Mesenchymal stem cell (in vitro differentiated cells and primary cell): ENCODE results near the gene PHKA1. TPM values are rescaled to one million over a fixed set of nuclear protein-coding genes. Genes with fewer than 3 reads are reported as not detected.
"Not testable (repeated sequence)": the region's sequence is repeated elsewhere in the genome, so short reads cannot be mapped to it uniquely, and the experiment has no call there.

Experiments used
- DNase-seq: peaks from one replicate; pipeline ENCODE4 v3.0.0-alpha.2; 2013
- H2AFZ ChIP-seq: one replicate; pipeline ENCODE4 v1.6.1; 2013; ENCODE audit warnings: low read depth, mild to moderate bottlenecking, control low read depth, inconsistent platforms, low read length, moderate library complexity
- H2AK5ac ChIP-seq: 2 replicates; pipeline ENCODE4 v1.6.1; 2013; ENCODE audit warnings: low read length, moderate library complexity, mild to moderate bottlenecking, inconsistent platforms; ENCODE audit not compliant: severe bottlenecking
- H2BK120ac ChIP-seq: one replicate; pipeline ENCODE4 v1.6.1; 2013; ENCODE audit warnings: low read depth, mild to moderate bottlenecking, inconsistent platforms, low read length, moderate library complexity
- H2BK12ac ChIP-seq, 2 experiments: one replicate each; pipeline ENCODE4 v1.6.1; 2013; ENCODE audit warnings: inconsistent platforms in 2 of 2, low read length in 2 of 2, mild to moderate bottlenecking in 2 of 2, moderate library complexity in 2 of 2, control low read depth in 1 of 2
- H2BK15ac ChIP-seq: one replicate; pipeline ENCODE4 v1.6.1; 2013; ENCODE audit warnings: mild to moderate bottlenecking, low read depth, inconsistent platforms; ENCODE audit not compliant: poor library complexity, severe bottlenecking
- H2BK5ac ChIP-seq: 2 replicates; pipeline ENCODE4 v1.6.1; 2013; ENCODE audit warnings: low read depth, mild to moderate bottlenecking, low read length, control low read depth, inconsistent platforms; ENCODE audit not compliant: poor library complexity, severe bottlenecking
- H3K14ac ChIP-seq, 2 experiments: one replicate each; pipeline ENCODE4 v1.6.1; 2013; ENCODE audit warnings: inconsistent platforms in 2 of 2, low read length in 2 of 2, control low read depth in 1 of 2, mild to moderate bottlenecking in 1 of 2, moderate library complexity in 1 of 2
- H3K18ac ChIP-seq, 2 experiments: one replicate each; pipeline ENCODE4 v1.6.1; 2013; ENCODE audit warnings: inconsistent platforms in 2 of 2, low read length in 2 of 2, control low read depth in 1 of 2, low read depth in 1 of 2, mild to moderate bottlenecking in 1 of 2
- H3K23ac ChIP-seq, 2 experiments: one replicate each; pipeline ENCODE4 v1.6.1; 2013; ENCODE audit warnings: inconsistent platforms in 2 of 2, low read length in 2 of 2, mild to moderate bottlenecking in 2 of 2, moderate library complexity in 2 of 2, control low read depth in 1 of 2
- H3K27ac ChIP-seq: 2 replicates; pipeline ENCODE4 v1.5.1; 2013; ENCODE audit warnings: mild to moderate bottlenecking, moderate library complexity, low read length, control low read depth, inconsistent platforms; ENCODE audit not compliant: poor library complexity, severe bottlenecking
- H3K27me3 ChIP-seq, 2 experiments: 2 replicates each; pipeline versions ENCODE4 v1.6.1 to v1.7.0; 2013; ENCODE audit warnings: low read length in 2 of 2, mild to moderate bottlenecking in 2 of 2, moderate library complexity in 2 of 2, control low read depth in 1 of 2, inconsistent platforms in 1 of 2; ENCODE audit not compliant: control insufficient read depth in 1 of 2, insufficient read depth in 1 of 2
- H3K36me3 ChIP-seq, 2 experiments: 2 replicates each; pipeline versions ENCODE4 v1.6.1 to v1.7.0; 2013; ENCODE audit warnings: low read length in 2 of 2, control low read depth in 1 of 2, inconsistent platforms in 1 of 2, low read depth in 1 of 2, mild to moderate bottlenecking in 1 of 2; ENCODE audit not compliant: insufficient read depth in 2 of 2, control insufficient read depth in 1 of 2
- H3K4ac ChIP-seq, 2 experiments: one replicate each; pipeline ENCODE4 v1.6.1; 2013; ENCODE audit warnings: inconsistent platforms in 2 of 2, low read length in 2 of 2, mild to moderate bottlenecking in 2 of 2, moderate library complexity in 2 of 2, control low read depth in 1 of 2, low read depth in 1 of 2
- H3K4me1 ChIP-seq: 2 replicates; pipeline ENCODE4 v1.6.1; 2013; ENCODE audit warnings: low read depth, low read length, control low read depth; ENCODE audit not compliant: control insufficient read depth, insufficient read depth
- H3K4me2 ChIP-seq: 2 replicates; pipeline ENCODE4 v1.6.1; 2013; ENCODE audit warnings: low read length, mild to moderate bottlenecking, inconsistent platforms; ENCODE audit not compliant: poor library complexity, severe bottlenecking
- H3K4me3 ChIP-seq, 2 experiments: 2 replicates each; pipeline versions ENCODE4 v1.5.1 to v1.7.0; 2013; ENCODE audit warnings: low read length in 2 of 2, mild to moderate bottlenecking in 2 of 2, control low read depth in 1 of 2, low read depth in 1 of 2; ENCODE audit not compliant: insufficient read depth in 1 of 2
- H3K79me1 ChIP-seq: replicated peaks from 2 replicates; pipeline ENCODE4 v1.6.1; 2013; ENCODE audit warnings: mild to moderate bottlenecking, control low read depth, low read length, inconsistent platforms; ENCODE audit not compliant: poor library complexity, severe bottlenecking
- H3K9ac ChIP-seq: 2 replicates; pipeline ENCODE4 v1.7.0; 2013; ENCODE audit warnings: mild to moderate bottlenecking, low read length, moderate library complexity
- H3K9me3 ChIP-seq: 2 replicates; pipeline ENCODE4 v1.7.0; 2013; ENCODE audit warnings: mild to moderate bottlenecking, low read length; ENCODE audit not compliant: control insufficient read depth
- H4K8ac ChIP-seq: one replicate; pipeline ENCODE4 v1.6.1; 2013; ENCODE audit warnings: inconsistent platforms, mild to moderate bottlenecking, low read length, moderate library complexity
- H4K91ac ChIP-seq: one replicate; pipeline ENCODE4 v1.6.1; 2013; ENCODE audit warnings: mild to moderate bottlenecking, low read length, inconsistent platforms
- WGBS: methylation state at CpG from one replicate; pipeline ENCODE4 v1.1.7; 2013; ENCODE audit warnings: mixed read lengths; 5-methylcytosine and 5-hydroxymethylcytosine counted together
- polyA plus RNA-seq, 2 experiments: library from polyadenylated mRNA; stranded (reverse); fragments of 200-250 nt; gene quantifications; one replicate each; pipeline ENCODE4 v1.2.3, GENCODE V29; 2013

The PHKA1 gene
- polyA plus RNA-seq (2013, experiment 1 of 2): 2.3 TPM
- polyA plus RNA-seq (2013, experiment 2 of 2): 2.1 TPM

DNA sequence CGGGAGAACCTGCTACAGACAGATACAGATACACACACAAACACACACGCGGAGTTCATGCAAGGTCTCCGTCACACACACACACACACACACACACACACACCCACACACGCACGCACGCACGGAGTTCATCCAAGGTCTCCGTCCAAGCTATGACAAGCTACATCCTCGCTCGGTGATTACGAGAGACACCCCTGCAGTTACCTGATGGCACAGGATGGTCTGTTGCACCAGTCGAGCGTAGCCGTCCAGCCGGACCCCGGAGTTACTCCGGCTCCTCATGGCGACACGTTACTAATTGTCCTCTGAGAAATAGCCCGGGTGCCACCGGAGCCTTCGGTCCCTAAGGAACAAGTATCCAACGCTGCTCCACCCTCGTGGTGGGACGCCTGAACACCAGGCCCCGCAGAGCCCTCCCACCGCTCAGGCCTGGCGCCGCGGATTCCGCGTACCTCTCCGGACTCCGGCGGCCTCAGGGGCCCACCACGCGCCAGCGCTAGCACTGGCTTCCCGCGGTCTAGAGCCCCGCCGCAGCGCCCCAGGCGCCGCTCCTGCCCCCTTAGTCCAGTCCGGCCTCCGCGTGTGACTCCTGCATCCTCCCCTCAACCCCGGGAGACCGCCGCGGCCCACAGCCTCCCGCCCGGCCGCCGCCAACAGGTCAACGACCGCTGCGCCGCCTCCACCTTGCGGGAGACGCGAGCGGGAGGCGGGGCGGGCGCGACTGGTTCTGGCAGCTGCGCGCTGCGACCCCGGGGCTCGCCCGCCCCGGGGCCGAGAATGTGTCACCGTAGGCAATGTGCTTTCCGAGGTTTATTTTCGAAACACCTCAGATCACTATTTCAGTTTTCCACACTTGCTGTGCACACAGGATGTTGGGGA lies at the start of gene PHKA1:
PHKA1 (minus strand) TSS at position 708 of the 879 bp plus-strand sequence; CDS start at position 282, 426 bp downstream.
- peak within 1 kb of the TSS; percentile 4 for H2AFZ ChIP-seq
- not testable (repeated sequence) for H3K36me3 ChIP-seq, H3K4me1 ChIP-seq, H4K8ac ChIP-seq, H3K27me3 ChIP-seq, H4K91ac ChIP-seq, H3K79me1 ChIP-seq, H2BK12ac ChIP-seq, H3K23ac ChIP-seq, H3K9me3 ChIP-seq, H2AK5ac ChIP-seq, H2BK5ac ChIP-seq
- peak within 1 kb of the TSS; percentile 19 for H2BK120ac ChIP-seq
- peak within 1 kb of the TSS; percentile 75 for H3K4me2 ChIP-seq
- H3K9ac ChIP-seq: peak within 1 kb of the TSS; percentile 76
- 2% methylated on average over 59 of the region's 80 CpGs for WGBS
- H3K27ac ChIP-seq: peak within 1 kb of the TSS; percentile 28
- peak within 1 kb of the TSS in 1 of 2 experiments; percentile 37 for H3K18ac ChIP-seq
- H3K4me3 ChIP-seq: peak within 1 kb of the TSS; percentile 47 to 72
- peak within 1 kb of the TSS in 1 of 2 experiments; percentile 3 for H3K14ac ChIP-seq
- peak within 1 kb of the TSS; percentile 52 for H2BK15ac ChIP-seq
- peak within 1 kb of the TSS in 1 of 2 experiments; percentile 6 for H3K4ac ChIP-seq
- peak; percentile 63 for DNase-seq

DNA sequence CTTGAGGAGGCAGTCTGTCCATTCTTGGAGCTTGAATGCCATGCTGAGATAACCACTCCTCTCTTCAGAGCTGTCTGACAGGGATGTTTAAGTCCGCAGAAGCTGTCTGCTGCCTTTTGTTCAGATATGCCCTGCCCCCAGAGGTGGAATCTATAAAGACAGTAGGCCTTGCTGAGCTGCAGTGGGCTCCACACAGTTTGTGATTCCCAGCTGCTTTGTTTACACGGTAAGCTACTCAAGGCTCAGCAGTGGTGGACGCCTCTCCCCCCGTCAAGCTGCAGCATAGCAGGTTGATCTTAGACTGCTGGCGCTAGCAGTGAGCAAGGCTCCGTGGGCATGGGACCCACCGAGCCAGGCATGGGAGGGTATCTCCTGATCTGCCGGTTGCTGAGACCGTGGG lies 46.3 kb upstream of the PHKA1 start:
- not testable (repeated sequence) for H3K4me2 ChIP-seq, H2AK5ac ChIP-seq, H2BK15ac ChIP-seq, H4K8ac ChIP-seq, H3K23ac ChIP-seq, H4K91ac ChIP-seq, H2BK5ac ChIP-seq, H2BK120ac ChIP-seq, H3K9ac ChIP-seq, H3K4ac ChIP-seq, H3K18ac ChIP-seq, H3K27me3 ChIP-seq, H2BK12ac ChIP-seq, H3K27ac ChIP-seq, H3K79me1 ChIP-seq, DNase-seq, H3K36me3 ChIP-seq, H3K4me1 ChIP-seq, H3K9me3 ChIP-seq, H3K14ac ChIP-seq, H3K4me3 ChIP-seq, H2AFZ ChIP-seq
- no CpG with 5 or more reads among the region's 9 CpGs for WGBS

DNA sequence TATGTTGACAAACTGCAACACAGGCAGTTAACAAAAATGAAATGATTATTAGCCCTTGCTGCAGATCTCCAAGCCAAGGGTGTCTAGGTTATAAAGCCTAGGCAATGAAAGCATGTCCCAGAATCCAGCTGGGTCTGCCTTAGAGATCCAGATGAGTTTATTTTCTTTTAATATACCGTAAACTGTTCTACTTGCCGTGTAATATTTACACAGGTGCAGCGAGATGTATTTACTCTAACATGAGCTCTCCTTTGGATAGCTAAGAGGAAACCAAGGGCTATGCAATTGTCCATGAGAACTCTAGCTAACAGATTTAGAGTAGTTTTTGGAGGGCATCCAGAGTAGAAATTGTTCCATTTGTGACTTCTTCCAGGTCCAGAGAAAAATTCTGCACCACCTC lies 34.4 kb upstream of the PHKA1 start:
- H3K79me1 ChIP-seq, H3K4me3 ChIP-seq, H3K4ac ChIP-seq, H3K27me3 ChIP-seq, H3K18ac ChIP-seq, H3K9me3 ChIP-seq, H2AK5ac ChIP-seq, H2BK5ac ChIP-seq, H2BK120ac ChIP-seq, H3K4me2 ChIP-seq, H3K9ac ChIP-seq, DNase-seq, H3K27ac ChIP-seq, H2BK15ac ChIP-seq, H4K8ac ChIP-seq, H2AFZ ChIP-seq, H4K91ac ChIP-seq, H2BK12ac ChIP-seq, H3K14ac ChIP-seq, H3K4me1 ChIP-seq, H3K36me3 ChIP-seq, H3K23ac ChIP-seq: not testable (repeated sequence)
- WGBS: no CpG with 5 or more reads among the region's 3 CpGs

DNA sequence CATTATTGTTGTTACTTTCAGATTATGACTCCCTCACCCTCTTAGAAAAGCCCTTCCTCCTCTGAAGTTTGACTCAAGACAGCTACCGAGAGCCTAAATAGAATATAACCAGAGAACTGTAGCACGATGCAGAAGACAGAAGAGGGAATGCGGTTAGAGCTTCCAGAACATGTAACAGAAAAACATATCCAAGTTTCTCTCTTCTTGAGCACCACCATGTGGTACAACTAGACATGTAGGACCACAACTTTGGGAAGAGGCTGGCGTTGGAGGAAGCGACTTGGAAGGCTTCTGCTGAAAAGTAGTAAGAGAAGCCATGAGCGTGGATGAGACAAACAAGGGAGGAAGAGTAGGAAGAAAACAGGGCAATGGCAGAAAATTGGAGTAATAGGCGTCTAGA lies 31.4 kb upstream of the PHKA1 start:
- DNase-seq, H4K91ac ChIP-seq, H3K9me3 ChIP-seq, H3K4ac ChIP-seq, H2BK15ac ChIP-seq, H3K79me1 ChIP-seq, H2BK5ac ChIP-seq, H3K9ac ChIP-seq, H3K36me3 ChIP-seq, H3K4me2 ChIP-seq, H3K18ac ChIP-seq, H3K14ac ChIP-seq, H3K23ac ChIP-seq, H3K4me1 ChIP-seq, H3K4me3 ChIP-seq, H2AFZ ChIP-seq, H3K27me3 ChIP-seq, H2BK120ac ChIP-seq, H2AK5ac ChIP-seq, H2BK12ac ChIP-seq, H4K8ac ChIP-seq, H3K27ac ChIP-seq: not testable (repeated sequence)
- WGBS: no CpG with 5 or more reads among the region's 7 CpGs
